GM10266 (cell line): Measurements from ENCODE around the gene RNPS1.

Experiments
- DNase-seq: peaks from one replicate; pipeline ENCODE4 v3.0.0; 2012; ENCODE audit errors: extremely low spot score
- TF ChIP-seq, protein P1 (sequence below): IDR thresholded peaks from 2 replicates; pipeline ENCODE4 v1.5.1; 2012; ENCODE audit warnings: mild to moderate bottlenecking, low read depth; ENCODE audit not compliant: control insufficient read depth, insufficient read depth; ENCODE audit errors: missing control alignments

Gene RNPS1

DNA sequence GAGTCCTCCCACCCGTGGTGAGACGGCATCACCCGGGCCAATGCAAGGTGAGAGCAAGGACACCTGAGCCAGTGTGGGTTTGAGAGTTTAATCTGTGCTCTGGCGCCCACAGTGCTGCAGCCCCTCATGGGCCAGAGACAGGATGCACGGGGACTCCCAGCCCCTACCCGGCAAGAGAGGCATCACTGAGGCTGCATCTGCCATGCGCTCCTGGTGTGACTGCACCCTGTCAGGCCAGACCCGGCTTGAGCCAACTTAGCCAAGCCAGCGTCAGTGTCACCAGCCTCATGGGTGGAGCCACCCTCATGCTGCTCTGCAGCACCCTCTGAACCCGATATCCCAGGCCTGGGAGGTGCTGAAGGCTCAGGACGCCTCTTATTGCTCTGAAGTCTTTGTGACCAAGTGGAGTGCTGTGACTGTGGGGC is 56.0 kb downstream of the RNPS1 start:
- DNase-seq = no peak
- TF ChIP-seq, protein P1, sequence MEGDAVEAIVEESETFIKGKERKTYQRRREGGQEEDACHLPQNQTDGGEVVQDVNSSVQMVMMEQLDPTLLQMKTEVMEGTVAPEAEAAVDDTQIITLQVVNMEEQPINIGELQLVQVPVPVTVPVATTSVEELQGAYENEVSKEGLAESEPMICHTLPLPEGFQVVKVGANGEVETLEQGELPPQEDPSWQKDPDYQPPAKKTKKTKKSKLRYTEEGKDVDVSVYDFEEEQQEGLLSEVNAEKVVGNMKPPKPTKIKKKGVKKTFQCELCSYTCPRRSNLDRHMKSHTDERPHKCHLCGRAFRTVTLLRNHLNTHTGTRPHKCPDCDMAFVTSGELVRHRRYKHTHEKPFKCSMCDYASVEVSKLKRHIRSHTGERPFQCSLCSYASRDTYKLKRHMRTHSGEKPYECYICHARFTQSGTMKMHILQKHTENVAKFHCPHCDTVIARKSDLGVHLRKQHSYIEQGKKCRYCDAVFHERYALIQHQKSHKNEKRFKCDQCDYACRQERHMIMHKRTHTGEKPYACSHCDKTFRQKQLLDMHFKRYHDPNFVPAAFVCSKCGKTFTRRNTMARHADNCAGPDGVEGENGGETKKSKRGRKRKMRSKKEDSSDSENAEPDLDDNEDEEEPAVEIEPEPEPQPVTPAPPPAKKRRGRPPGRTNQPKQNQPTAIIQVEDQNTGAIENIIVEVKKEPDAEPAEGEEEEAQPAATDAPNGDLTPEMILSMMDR = no peak

GRCh38 chr16:2210386-2211365 is 57.2 kb downstream of the RNPS1 start, which contains the start of gene BRICD5:
Gene BRICD5, minus strand, starts transcription at chr16:2210863. Its CDS starts 30 bp downstream, at chr16:2210833.
- TF ChIP-seq, protein P1 = no peak
- DNase-seq = no peak

GRCh38 chr16:2210009-2210332 is 58.0 kb downstream of the RNPS1 start:
- DNase-seq = no peak
- TF ChIP-seq, protein P1 = no peak

DNA sequence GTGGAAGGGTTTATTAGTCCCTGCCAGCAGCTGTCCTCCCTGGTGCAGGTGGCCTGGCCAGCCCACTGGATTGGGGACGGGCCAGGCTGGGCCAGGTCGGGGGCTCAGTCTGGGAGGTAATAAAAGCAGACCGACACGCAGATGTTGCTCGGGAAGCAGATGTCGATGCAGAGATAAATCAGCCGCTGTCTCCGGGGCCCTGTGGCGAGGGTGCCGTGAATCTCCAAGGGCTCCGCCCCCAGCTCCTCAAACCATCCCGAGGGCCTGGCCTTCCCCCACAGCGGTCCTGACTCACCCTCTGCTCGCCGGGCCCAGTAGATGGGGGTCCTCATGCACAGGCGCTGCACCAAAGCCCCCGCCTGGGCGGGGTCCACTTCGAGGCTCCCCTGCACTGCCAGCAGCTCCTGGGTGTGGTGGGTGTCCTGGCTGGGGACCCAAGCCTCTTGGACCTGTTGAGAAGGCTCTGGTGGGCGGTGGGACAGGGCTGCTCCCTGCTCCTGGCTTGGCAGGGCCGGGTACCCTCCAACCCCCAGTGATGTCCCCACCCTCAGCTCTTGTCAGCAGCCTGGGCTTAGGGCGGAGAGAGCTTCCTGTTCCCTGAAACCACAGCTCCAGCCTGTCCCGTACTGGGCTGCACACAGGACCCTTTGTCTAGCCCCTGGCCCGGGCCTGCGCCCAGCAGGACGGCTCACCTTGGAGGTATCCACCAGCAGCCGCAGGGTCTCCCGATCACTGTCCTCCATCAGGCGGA is 58.5 kb downstream of the RNPS1 start:
- TF ChIP-seq, protein P1 = no peak
- no peak for DNase-seq

- TF ChIP-seq, protein P1 = no peak
- no peak for DNase-seq
Observed at GRCh38 chr16:2208772-2209171, 59.2 kb downstream of the RNPS1 start.

DNA sequence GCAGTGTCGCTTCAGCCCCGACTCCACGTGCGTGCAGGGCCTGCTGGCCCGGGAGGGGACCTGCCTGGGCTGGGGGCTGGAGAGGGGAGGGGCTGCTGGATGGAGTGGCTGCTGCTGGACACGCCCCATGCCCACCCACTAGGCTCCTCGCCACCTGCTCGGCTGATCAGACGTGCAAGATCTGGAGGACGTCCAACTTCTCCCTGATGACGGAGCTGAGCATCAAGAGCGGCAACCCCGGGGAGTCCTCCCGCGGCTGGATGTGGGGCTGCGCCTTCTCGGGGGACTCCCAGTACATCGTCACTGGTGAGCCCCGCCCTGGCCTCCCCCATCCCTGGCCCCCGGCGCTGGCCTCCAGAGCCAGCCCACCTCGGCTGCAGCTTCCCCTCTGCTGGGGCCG is 59.6 kb downstream of the RNPS1 start:
- no peak for DNase-seq
- TF ChIP-seq, protein P1 = no peak

DNA sequence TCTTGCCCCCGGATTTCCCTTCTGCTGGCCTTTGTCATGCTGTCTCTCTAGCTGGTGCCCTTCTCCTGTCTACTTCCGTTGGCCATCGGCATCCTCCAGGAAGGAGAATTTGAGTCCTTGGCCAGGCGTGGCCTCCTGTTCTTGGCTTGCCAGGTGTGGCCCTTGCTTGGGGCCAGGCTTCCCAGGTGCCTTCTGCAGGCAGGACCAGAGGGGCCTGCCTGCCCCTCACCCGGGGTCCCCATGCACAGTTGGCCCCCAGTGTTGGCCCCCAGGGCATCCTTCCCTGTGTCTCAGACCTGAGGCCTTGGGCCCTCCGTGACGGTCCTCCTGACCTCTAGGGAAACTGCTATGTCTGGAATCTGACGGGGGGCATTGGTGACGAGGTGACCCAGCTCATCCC is 60.1 kb downstream of the RNPS1 start:
- no peak for DNase-seq
- TF ChIP-seq, protein P1 = no peak
